Measurements from ENCODE around the gene CDH23.

The CDH23 gene

GRCh38 chr10:71553432-71553831 is 156.7 kb downstream of the CDH23 start:
- no peak for TF ChIP-seq CTCF (IDR thresholded peaks at IDR 0.05; ENCODE audit: control insufficient read depth, insufficient read depth, low read depth, low read length, missing control alignments)
- no peak for DNase-seq (ENCODE audit: low read depth)
- H3K4me3 ChIP-seq (ENCODE audit: control insufficient read depth, low read depth, low read length), result no peak overlapping the region

- no peak for DNase-seq (ENCODE audit: low read depth)
- TF ChIP-seq CTCF (IDR thresholded peaks at IDR 0.05; ENCODE audit: control insufficient read depth, insufficient read depth, low read depth, low read length, missing control alignments), result no peak
- no peak overlapping the region for H3K4me3 ChIP-seq (ENCODE audit: control insufficient read depth, low read depth, low read length)
These were observed 158.0 kb downstream of the CDH23 start for GRCh38 chr10:71554671-71555070.

GRCh38 chr10:71555087-71555723 is 158.5 kb downstream of the CDH23 start:
- no peak overlapping the region for H3K4me3 ChIP-seq (ENCODE audit: control insufficient read depth, low read depth, low read length)
- TF ChIP-seq CTCF (IDR thresholded peaks at IDR 0.05; ENCODE audit: control insufficient read depth, insufficient read depth, low read depth, low read length, missing control alignments), result no peak
- no peak for DNase-seq (ENCODE audit: low read depth)

GRCh38 chr10:71555724-71556119 is 159.0 kb downstream of the CDH23 start:
- no peak for TF ChIP-seq CTCF (IDR thresholded peaks at IDR 0.05; ENCODE audit: control insufficient read depth, insufficient read depth, low read depth, low read length, missing control alignments)
- no peak for DNase-seq (ENCODE audit: low read depth)
- no peak overlapping the region for H3K4me3 ChIP-seq (ENCODE audit: control insufficient read depth, low read depth, low read length)

- no peak for TF ChIP-seq CTCF (IDR thresholded peaks at IDR 0.05; ENCODE audit: control insufficient read depth, insufficient read depth, low read depth, low read length, missing control alignments)
These were observed 162.3 kb downstream of the CDH23 start for GRCh38 chr10:71558991-71559390.

GRCh38 chr10:71561003-71561574 is 164.4 kb downstream of the CDH23 start:
- TF ChIP-seq CTCF (IDR thresholded peaks at IDR 0.05; ENCODE audit: control insufficient read depth, insufficient read depth, low read depth, low read length, missing control alignments), result no peak
- DNase-seq (ENCODE audit: low read depth), result no peak
- H3K4me3 ChIP-seq (ENCODE audit: control insufficient read depth, low read depth, low read length), result no peak overlapping the region

More at GRCh38 chr10:71558991-71559390, 162.3 kb downstream of the CDH23 start:
- no peak overlapping the region for H3K4me3 ChIP-seq (ENCODE audit: control insufficient read depth, low read depth, low read length)
- no peak for DNase-seq (ENCODE audit: low read depth)
